Measurements from ENCODE around the gene ACSM5.
"Not testable (repeated sequence)": the region's sequence is repeated elsewhere in the genome, so short reads cannot be mapped to it uniquely, and the experiment has no call there.

ACSM5 gene

DNA sequence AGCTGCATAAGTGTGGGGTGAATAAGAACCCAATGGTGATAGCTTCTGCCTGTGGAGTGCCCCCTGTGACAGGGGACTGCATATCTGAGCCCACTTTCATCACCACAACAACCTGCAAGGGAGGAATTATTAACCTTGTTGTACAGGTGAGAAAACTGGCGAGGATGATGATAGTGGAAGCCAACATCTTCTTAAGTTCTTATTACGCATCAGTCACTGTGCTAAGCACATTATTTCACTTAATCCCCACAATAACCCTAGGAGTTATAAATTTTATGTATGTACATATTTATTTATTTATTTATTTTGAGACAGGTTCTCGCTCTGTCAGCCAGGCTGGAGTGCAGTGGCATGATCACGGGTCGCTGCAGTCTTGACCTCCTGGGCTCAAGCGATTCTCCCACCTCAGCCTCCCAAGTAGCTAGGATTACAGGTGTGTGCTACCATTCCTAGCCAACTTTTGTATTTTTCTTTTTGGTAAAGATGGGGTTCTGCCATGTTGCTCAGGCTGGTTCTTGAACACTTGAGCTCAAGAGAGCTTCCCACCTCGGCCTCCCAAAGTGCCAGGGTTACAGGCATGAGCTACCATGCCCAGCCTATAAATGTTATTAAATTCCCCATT, 12.4 kb upstream of the ACSM5 start:
- no peak for DNase-seq
- in situ Hi-C loops (cut with MboI; ENCODE audit: low pct_unique_long_range_greater_than_20kb, low sequenced_read_pairs): loop anchor here (25.0 kb wide), 1 partner anchor 485 kb away; no protein-coding TSS in a partner anchor

DNA sequence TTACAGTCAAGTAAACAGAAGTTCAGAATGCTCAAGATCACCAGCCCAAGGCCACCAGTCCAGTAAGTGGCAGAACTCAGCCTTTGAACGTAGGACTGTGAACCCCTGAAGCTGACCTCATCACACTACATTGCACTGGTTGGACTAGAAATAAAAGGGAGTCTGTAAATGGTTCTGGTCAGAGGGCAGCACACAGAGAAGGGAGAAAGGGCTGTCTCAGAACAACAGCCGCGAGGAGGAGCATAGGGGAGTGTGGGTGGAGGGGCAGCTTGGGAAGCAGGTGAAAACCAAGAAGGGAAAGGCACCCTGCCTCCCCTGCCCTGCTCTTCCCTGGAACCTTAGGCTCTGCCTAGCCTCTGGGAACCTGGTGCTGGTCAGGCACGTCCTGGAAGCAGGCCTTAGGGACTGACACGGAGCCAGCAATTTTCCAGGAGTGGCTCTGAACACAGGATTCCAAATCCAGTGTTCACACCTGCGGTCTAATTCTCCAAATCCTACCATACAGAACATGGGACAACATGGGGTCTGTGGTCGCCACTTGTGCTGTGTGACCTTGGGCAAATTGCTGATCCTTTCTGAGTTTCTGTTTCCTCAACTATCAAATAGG, 11.8 kb upstream of the ACSM5 start:
- in situ Hi-C loops (cut with MboI; ENCODE audit: low pct_unique_long_range_greater_than_20kb, low sequenced_read_pairs): loop anchor here (25.0 kb wide), 1 partner anchor 485 kb away; no protein-coding TSS in a partner anchor
- DNase-seq: no peak

DNA sequence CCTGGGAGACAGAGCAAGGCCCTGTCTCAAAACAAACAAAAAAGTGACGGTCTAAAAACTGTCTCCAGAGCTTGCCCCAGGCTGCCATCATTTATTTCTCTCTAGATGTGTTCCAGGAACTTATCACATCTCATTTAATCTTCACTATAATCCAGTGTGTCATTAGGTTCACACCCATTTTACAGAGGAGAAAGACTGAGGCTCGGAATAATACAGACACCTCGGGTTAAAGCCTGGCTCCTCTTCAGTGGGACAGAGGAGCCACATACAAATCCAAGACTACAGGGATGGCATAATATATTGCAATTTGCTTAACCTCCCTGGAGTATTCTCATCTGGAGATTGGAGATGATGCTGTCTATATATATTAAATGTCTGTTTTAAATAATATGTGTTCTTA, 10.7 kb upstream of the ACSM5 start:
- in situ Hi-C loops (cut with MboI; ENCODE audit: low pct_unique_long_range_greater_than_20kb, low sequenced_read_pairs): loop anchor here (25.0 kb wide), 1 partner anchor 486 kb away; no protein-coding TSS in a partner anchor

DNA sequence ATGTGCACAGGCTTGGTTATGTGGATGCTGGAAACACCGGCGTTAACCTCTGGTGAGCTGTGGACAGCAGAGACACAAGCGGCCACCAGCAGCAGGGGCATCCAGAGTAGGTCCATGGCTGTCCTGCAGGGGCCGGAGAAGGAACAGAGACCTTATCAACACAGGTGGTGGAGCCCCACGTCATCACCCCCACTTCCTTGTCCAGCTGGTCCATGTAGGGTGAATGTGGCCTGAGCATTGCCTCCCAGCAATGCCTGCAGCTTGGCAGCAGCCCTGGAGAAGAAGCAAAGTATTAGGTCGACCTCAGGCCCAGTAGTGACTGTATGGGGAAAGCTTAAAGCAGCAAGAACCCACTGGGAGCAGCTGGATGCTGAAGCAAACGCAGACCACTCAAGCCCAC, 10.1 kb upstream of the ACSM5 start:
- no peak for DNase-seq
- in situ Hi-C loops (cut with MboI; ENCODE audit: low pct_unique_long_range_greater_than_20kb, low sequenced_read_pairs): loop anchor here (25.0 kb wide), 1 partner anchor 487 kb away; no protein-coding TSS in a partner anchor

More for the DNA sequence above, 10.7 kb upstream of the ACSM5 start:
- no peak for DNase-seq

DNA sequence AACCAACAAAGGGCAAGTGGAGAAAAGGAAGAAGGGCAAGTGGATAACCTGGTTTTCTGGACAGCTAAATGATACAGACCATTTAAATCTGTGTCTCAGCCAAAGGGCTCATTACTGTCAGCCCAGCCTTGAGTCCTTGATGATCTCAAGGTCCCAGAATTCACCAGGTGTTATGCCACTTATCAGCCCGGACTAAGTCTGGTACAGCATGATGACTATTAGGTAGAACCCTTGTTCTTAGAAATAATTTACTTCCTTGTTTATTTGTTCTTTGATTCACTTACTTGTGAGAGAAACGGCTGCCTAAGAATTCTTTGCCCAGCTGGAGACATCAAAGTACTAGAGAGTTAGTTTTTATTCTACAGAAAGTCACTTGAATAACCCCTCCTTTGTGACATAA, 8.3 kb upstream of the ACSM5 start:
- no peak for DNase-seq
- in situ Hi-C loops (cut with MboI; ENCODE audit: low pct_unique_long_range_greater_than_20kb, low sequenced_read_pairs): no loop called here

DNA sequence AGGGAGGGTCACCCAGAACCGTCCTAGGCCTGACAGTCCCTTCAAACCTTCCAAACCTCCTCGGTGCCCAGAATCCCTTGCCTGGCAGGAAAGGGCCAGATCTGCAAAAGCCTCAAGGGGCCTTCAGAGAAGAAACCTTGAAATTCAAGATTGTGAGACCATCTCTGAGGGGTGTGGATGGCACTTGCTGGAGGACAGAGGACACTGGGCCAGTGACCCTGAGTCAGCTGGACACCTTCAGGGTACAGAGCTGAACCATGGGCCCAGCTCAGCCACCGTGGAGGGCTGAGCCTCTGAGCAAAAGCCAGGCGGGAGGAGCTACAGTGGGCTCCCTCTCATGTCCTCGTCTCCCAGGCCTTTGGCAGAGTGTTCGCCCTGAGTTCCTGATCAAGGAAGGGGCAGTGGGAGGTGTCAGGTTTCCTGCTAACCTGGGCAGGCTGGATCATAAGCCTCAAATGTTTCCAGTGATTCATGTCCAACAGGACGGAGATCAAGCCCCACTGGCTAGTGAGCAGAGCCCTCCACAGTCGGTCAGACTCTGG, 7.8 kb upstream of the ACSM5 start:
- DNase-seq: no peak
- in situ Hi-C loops (cut with MboI; ENCODE audit: low pct_unique_long_range_greater_than_20kb, low sequenced_read_pairs): no loop called here

DNA sequence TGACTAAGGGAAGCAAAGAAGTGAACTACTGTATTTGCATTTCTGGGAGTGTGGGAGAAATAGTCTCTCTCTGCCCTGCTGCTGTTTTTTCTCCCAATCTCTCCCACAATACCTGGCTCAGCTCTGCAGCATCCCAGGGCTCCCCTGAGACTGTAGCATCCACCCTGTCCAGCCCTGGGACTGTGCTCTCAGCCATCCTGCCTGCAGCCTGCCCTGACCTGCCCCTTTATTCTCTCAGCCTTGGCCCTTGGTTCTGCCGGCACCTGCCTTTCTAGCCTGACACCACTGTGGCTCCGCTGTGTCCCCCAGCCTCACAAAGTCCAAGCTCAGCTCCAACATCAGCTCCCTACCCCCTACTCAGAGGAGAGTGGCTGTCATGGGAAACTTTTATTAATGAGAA, 6.7 kb upstream of the ACSM5 start:
- DNase-seq: no peak
- in situ Hi-C loops (cut with MboI; ENCODE audit: low pct_unique_long_range_greater_than_20kb, low sequenced_read_pairs): no loop called here

DNA sequence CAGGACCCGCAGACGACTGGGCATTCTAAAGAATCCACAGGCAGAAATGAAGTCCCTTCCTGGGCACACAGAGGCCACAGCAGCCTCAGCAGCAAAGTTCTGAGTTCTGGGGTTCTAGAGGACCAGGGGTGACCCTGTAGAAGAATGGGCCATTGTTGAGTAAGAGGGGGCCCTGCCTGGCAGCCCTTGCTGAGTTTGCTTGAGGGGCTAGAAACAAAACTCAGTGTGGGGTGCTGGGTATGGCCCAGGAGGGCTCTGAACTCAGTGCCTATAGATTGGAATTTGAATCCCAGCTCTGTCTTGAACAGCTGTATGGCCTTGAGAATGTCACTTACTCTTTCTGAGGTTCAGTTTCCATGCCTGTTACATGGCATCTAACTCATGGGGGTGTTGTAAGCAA, 4.7 kb upstream of the ACSM5 start, which contains the start of gene PDILT:
Gene PDILT (minus strand): TSS at position 101 of the 400 bp plus-strand sequence. CDS start 5,437 bp downstream, outside the sequence.
- no peak for DNase-seq
- in situ Hi-C loops (cut with MboI; ENCODE audit: low pct_unique_long_range_greater_than_20kb, low sequenced_read_pairs): no loop called here

DNA sequence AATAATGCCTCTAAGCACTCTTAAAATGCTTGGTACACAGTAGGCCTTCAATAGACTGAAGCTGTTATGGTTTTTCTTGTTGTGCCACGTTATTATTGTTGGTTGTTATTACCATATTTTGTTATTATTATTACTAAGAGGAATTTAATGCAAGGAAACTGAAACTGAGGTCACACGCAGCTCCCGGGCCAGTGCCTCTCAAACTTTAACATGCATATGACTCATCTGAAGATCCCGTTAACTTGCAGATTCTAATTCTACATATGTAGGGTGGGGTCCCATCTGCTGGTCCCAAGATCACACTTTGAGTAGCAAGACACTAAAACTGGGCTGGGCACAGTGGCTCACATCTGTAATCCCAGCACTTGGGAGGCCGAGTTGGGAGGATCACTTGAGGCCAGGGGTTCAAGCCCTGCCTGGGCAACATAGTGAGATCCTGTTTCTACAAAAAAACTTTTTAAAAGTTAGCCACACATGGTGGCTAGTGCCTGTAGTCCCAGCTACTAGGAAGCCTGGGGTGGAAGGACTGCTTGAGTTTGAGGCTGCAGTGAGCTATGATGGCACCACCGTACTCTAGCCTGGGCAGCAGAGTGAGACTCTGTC, 888 bp downstream of the ACSM5 start:
- no peak for DNase-seq

DNA sequence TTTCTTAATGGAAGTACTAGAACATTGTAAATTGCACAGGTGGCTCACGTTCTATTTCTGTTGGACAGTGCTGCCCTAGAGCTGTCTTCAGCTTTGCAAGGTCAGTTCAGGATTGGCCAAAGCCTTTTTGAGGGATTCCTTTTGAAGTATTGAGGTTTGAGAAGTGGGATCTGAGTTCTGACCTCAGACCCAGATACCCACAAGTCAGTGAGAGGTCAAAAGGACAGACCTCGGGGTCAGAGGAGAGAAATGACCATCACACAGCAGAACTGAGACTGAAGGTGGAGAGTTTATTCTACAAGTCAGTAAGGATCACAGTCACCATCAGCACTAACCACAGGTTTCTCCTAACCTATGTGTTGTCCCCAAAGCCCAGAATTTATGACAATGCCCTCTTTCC, 1.7 kb downstream of the ACSM5 start:
- in situ Hi-C loops (cut with MboI; ENCODE audit: low pct_unique_long_range_greater_than_20kb, low sequenced_read_pairs): no loop called here
- DNase-seq: no peak

More for the DNA sequence above, 888 bp downstream of the ACSM5 start:
- in situ Hi-C loops (cut with MboI; ENCODE audit: low pct_unique_long_range_greater_than_20kb, low sequenced_read_pairs): no loop called here

DNA sequence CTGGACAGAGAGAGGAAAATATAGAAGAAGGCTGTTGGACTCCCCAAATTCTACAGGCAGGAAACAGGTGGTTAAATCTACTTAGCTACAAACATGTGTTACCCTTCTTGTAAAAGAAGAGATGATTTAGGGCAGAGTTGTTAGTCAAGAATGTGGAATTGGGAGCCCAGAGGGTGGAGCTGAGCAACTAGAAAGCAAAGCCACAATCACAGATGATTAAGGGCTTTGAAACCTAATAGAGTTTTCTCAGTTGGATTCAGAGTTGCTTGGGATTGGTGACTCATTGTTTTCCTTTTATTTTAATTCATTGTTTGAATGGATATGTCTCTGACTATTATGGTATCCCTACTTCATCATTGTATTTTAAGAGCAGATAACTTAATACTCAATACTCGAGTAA, 6.2 kb downstream of the ACSM5 start:
- DNase-seq: no peak
- in situ Hi-C loops (cut with MboI; ENCODE audit: low pct_unique_long_range_greater_than_20kb, low sequenced_read_pairs): no loop called here

DNA sequence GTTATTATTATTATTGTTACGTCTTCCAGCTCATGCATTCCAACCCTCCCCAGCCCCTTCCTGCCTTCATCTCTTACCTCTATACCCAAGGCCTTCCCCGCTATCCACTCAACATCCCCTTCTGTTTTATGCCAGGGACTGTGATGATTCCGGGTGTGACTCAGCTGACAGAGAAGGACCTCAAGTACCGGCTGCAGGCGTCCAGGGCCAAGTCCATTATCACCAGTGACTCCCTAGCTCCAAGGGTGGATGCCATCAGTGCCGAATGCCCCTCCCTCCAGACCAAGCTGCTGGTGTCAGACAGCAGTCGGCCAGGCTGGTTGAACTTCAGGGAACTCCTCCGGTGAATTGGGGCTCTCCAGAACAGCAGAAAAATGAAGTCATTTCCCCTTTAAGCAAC, 9.8 kb downstream of the ACSM5 start:
- in situ Hi-C loops (cut with MboI; ENCODE audit: low pct_unique_long_range_greater_than_20kb, low sequenced_read_pairs); DNase-seq: not testable (repeated sequence)

DNA sequence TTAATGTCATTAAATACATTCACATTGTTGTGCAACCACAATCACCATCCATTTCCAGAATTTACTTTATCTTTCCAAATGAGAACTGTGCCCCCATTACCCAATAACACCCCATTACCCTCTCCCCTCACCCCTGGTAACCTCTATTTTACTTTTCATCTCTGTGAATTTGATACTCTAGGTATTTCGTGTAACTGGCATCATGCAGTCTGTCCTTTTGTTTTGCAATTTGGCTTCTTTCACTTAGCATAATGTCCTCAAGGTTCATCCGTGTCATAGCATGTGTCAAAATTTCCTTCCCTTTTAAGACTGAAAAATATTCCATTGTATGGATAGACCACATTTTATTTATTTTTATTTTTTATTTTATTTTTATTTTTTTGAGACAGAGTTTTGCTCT, 12.4 kb downstream of the ACSM5 start:
- in situ Hi-C loops (cut with MboI; ENCODE audit: low pct_unique_long_range_greater_than_20kb, low sequenced_read_pairs); DNase-seq: not testable (repeated sequence)

DNA sequence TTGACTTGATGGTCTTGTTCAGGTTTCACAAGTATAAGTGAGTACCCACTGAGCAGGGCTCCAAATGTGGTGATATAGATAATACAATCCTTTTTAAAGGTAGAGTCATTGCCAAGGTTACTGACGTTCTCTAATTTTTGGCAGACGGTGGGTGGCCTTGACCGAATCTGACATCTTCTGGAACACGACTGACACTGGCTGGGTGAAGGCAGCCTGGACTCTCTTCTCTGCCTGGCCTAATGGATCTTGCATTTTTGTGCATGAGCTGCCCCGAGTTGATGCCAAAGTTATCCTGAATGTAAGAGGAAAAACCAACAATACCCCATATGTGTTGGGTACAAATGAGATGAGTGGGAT, 14.4 kb downstream of the ACSM5 start:
- DNase-seq; in situ Hi-C loops (cut with MboI; ENCODE audit: low pct_unique_long_range_greater_than_20kb, low sequenced_read_pairs): not testable (repeated sequence)

DNA sequence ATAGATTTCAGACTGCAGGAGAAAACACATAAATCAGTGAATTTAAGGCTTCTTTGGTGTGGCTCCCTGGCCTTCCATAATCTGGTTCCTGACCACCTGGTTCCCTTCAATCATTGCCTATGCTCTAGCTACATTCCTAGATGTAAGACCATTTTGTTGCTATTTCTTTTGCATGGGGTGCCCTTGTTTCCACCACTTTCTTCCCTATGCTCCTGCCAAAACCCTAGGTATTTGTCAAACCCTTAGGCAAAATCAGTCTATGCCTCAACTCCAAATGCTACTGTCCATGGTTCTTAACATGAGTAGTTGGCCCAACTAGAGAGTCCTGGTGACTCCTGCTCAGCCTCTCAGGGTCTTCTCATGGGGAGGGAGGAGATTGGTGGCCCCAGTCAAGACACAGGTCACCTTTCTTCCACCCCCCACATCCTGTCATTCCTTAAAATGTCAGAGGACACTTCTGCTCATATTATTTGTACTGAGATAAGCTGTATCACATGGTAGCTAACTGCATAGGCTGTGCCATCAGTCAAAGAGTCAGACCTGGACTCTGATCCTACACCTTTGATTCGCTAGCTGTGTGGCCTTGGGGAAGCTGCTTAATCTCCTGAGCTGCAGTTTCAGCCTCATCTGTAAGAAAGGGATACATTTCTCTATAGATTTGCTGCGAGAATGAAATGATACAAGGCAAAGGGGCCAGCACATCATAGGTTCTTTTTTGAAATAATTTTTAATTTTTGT, 15.0 kb downstream of the ACSM5 start:
- no peak for DNase-seq
- in situ Hi-C loops (cut with MboI; ENCODE audit: low pct_unique_long_range_greater_than_20kb, low sequenced_read_pairs): no loop called here

DNA sequence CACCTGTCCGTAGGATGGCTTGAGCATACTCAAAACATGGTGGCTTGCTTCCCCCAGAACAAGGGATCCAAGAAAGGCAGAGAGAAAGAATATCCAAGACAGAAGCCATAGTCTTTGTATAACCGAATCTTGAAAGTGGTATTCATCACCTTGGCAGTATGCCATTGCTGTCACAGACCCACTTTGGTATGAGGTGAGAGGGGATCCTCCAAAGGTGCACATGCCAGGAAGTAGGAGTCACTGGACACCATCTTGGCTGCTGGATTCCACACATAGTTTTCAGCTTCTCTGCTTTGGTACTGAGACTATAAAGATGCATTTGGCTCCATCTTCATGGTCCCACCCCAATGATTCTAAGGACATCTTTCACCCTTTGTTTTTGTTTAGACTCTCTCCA, 18.1 kb downstream of the ACSM5 start:
- DNase-seq; in situ Hi-C loops (cut with MboI; ENCODE audit: low pct_unique_long_range_greater_than_20kb, low sequenced_read_pairs): not testable (repeated sequence)

DNA sequence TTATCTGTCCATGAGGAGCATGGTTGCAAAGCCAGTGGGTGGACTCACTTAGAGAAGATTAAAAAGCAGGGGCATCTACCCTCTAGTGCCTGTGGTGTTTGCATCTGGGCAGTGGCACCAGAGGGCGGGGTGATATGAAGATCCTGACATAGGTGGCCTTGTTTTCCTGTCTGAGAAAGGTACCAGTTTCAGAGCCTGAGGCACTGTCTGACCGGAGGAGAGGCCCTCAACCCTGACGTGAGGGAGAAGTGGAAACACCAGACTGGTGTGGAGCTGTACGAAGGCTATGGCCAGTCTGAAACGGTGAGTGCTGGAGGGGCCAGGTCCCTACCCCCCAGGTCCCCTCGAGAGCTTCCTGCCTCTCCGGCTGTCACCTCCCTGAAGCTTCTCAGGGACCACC, 20.2 kb downstream of the ACSM5 start:
- DNase-seq; in situ Hi-C loops (cut with MboI; ENCODE audit: low pct_unique_long_range_greater_than_20kb, low sequenced_read_pairs): not testable (repeated sequence)

DNA sequence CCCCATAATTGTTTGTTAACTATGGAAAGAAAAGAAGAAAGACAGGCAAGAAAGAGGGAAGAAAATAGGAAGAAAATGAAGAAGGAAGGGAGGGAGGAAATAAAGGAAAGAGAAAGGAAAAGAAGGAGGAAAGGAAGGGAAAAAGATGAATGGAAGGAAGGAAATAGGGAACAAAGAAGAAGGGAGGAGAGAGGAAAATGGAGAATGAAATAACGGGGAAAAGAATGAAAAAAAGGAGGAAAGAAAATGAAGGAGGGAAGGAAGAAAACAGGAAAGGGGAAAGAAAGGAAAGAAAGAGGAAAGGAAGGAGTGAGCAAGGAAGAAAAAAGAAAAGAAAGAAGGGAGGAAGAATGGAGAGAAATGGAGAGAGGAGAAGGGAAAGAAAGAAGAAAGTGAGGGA, 21.1 kb downstream of the ACSM5 start:
- in situ Hi-C loops (cut with MboI; ENCODE audit: low pct_unique_long_range_greater_than_20kb, low sequenced_read_pairs); DNase-seq: not testable (repeated sequence)

DNA sequence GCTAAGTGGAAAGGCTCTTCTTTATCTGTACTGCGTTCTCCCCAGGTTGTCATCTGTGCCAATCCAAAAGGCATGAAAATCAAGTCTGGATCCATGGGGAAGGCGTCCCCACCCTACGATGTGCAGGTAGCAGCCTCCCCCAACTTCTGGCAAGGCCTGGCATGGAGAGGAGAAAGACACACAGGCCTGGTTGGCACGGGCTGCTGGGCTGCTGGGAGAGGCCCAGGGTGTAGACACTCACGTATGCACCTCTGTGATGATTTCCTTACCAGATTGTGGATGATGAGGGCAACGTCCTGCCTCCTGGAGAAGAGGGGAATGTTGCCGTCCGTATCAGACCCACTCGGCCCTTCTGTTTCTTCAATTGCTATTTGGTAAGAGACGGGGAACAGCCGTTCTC, 21.6 kb downstream of the ACSM5 start:
- in situ Hi-C loops (cut with MboI; ENCODE audit: low pct_unique_long_range_greater_than_20kb, low sequenced_read_pairs): no loop called here
- DNase-seq: no peak
